Diencephalon (tissue), 1 donor: Measurements from ENCODE around the gene MOB3C. TPM values are rescaled to one million over a fixed set of nuclear protein-coding genes. Genes with fewer than 3 reads are reported as not detected.

ENCODE experiments used
- total RNA-seq: library from RNA; depleted of rRNA; stranded (reverse); fragments of >200 nt; gene quantifications from one replicate; pipeline ENCODE4 v1.2.3, GENCODE V29; 2014

The MOB3C gene
- 4.2 TPM for total RNA-seq

DNA sequence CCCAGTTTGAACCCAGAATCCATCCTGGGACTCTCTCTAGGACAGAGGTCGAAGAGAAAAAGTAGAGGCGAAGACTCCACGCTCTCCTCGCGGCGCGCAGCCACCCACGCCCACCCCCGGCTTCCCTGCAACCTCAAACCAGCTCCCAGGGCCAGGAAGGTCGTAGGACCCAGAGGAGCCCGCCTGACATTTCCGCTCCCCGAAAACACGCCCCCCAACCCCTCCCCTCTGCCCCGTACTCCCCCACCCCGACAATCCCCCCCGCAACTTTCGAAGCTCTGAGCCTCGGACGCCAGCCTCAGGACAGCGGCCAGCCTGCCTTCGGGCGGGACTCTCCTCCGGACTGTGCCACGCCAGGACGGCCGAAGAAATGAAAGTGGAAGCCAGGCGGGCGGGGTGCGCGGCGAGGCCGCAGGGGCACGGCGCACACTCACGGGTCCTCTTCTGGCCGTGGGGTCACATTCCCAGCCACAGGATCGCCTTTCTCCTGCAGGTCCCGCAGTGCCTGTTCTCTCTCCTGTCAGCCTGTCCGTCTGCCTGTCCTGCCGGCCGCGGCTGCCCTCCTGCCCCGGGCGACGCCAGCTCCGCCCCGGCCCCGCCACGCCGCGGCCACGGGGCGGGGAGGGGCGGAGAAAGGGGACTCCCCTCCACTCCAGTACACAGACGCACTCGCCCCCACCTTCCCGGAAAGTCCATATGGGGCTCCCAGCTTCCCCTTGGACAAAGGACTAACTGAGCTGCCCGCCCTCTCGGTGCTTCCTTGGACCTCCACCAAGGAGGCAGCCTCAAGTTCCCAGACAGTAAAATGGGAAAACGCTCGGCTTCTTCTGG lies at the start of gene MOB3C:
TSS of gene MOB3C (minus strand) at position 535 of the 831 bp plus-strand sequence. CDS start 3,490 bp downstream, outside the sequence.

DNA sequence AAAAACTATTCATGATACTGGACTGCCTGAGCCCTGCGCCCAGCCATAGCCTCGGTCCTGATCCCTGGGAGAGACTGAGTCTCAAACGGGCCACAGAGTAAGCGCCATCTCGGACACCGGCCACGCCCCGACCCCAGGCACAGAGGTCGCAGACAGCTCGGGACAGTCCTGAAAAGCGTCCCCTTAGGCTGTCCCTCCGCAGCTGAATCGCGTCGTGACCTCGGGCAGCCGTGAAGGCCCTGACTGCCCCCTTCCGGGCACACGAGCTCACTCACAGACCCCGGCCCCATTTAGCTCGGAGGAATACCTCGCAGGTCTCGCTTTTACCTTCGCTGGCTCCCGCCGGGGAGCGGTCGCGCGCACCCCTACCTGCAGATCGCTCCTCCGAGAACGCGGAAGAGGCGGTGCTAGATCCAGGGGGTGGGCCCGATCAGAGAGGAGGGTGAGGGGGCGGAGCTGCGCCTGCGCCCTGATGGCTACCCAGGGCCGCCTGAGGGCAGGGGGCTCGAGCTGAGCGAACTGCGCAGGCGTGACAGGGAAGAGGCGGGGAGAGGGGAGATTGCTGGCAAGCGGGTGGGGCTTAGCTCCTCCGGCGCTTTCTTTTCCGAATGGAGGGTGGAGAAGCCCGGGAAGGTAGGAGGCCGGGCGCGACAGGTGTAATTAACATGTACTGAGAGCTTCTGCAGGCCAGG lies 12.6 kb downstream of the MOB3C start, which contains the start of gene MKNK1:
TSS of gene MKNK1 (minus strand) at position 411 of the 692 bp plus-strand sequence. CDS start 20,941 bp downstream, outside the sequence.

Other genes starting within 250 kb of the MOB3C start
- 26.8 TPM for gene FAAH, start 222.5 kb downstream of the MOB3C start, total RNA-seq
- gene DMBX1, start 127.0 kb downstream of the MOB3C start, total RNA-seq: 1.8 TPM
- gene KNCN, start 65.2 kb downstream of the MOB3C start, total RNA-seq: 0.69 TPM
- gene MKNK1, start 12.5 kb downstream of the MOB3C start, total RNA-seq: 13.4 TPM
- gene ATPAF1, start 51.6 kb upstream of the MOB3C start, total RNA-seq: 39.4 TPM
- gene TEX38, start 55.0 kb upstream of the MOB3C start, total RNA-seq: not detected
- 25.8 TPM for gene EFCAB14, start 102.3 kb upstream of the MOB3C start, total RNA-seq
- not detected for gene CYP4B1, start 182.2 kb upstream of the MOB3C start, total RNA-seq